ENCODE results near the gene FAM124B.
"Not testable (repeated sequence)": the region's sequence is repeated elsewhere in the genome, so short reads cannot be mapped to it uniquely, and the experiment has no call there.

Gene FAM124B

GRCh38 chr2:224413381-224413780 lies 11.5 kb upstream of the FAM124B start:
- DNase-seq (ENCODE audit: low read depth, low spot score) = no peak

DNA sequence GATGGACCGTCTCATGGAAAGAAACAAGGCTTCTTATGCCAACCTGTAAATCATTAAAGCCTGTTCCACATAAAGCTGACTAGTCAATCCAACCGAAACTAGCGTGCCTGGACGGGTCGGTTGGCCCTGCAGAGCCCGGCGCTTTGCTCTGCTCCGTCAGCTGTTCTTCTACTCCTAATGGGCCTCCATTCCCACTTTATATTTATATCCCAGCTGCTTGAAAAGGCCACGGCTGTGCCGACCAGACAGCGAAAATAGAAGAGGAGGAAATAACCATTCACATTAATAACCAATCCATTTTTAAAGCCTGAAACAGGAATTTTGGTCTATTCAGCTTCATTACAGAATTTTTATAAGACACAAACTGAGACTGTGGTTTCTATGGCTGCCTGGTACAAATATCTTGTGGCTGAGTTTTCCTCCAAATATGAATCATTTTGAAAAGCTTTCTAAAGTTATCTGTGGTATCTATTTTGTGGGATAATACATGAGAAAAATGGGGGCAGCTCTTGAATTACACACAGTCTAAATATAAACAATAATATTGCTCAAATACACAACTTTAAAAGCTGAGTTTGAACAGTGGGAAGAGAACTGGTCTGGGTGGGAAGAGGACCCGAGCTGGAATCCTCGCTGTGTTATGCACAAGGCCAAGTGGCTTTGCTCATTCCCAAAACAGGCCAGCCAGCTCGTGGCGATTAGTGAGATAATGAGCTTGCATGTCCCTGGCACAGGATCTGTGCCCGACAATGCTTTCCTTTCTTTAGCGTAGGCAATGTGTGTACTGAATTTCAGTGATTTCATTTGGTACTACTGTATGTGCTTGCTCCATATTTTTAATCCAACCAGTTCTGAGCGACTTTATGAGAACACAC lies 10.5 kb upstream of the FAM124B start:
- DNase-seq (ENCODE audit: low read depth, low spot score) = no peak

DNA sequence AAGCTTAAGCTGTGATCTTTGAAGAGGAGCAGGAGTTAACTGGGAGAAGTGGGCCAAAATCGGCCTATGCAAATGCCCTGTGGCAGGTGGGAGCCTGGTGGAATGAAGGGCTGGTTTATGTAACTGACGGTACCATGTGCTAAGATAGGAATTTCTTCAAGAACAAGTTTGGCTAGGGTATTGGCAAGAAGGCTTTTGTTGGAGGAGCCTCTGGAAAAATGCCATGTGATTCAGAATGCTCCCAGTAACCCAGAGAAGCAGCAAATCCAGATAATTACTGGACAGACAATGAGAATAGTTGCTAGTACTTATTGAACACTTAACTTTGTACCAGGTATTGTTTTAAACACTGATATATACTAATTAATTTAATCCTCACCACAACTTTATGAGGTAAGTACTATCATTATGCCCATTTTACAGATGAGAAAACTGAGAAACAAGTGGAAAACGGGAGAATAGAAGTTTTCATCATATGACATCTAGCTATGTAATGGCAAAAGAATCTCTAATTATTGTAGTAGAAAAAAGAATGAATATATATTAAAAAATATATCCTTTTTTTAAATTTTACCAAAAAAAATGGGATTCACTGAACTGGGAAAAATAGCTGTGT lies 9.1 kb upstream of the FAM124B start:
- no peak for DNase-seq (ENCODE audit: low read depth, low spot score)

GRCh38 chr2:224408676-224409075 lies 6.8 kb upstream of the FAM124B start:
- DNase-seq (ENCODE audit: low read depth, low spot score) = no peak

DNA sequence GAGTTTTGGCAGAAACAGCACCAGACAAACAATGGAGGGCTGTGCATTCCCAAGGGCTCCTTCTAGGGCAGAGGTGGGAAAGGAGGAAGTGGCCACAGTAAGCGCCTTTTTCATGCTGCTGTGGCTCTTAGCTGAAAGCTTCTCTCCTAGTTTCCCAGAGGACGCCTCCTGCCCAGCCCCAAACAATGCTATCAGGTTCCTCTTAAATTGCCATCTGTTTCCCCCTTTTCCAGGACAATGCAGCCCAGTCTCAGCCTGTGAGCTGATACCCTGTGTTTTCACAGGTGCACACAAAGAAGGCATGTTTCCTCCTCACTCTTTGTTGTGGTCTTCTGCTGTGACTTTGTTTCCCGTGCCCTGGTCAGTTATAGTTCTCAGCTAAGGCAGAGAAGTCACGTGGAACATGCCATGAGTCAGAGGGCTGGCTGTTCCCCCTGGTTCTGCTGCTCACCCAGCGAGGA lies 5.4 kb upstream of the FAM124B start:
- DNase-seq (ENCODE audit: low read depth, low spot score) = no peak

- DNase-seq (ENCODE audit: low read depth, low spot score) = no peak
Measured at GRCh38 chr2:224405841-224406370, 4.0 kb upstream of the FAM124B start.

DNA sequence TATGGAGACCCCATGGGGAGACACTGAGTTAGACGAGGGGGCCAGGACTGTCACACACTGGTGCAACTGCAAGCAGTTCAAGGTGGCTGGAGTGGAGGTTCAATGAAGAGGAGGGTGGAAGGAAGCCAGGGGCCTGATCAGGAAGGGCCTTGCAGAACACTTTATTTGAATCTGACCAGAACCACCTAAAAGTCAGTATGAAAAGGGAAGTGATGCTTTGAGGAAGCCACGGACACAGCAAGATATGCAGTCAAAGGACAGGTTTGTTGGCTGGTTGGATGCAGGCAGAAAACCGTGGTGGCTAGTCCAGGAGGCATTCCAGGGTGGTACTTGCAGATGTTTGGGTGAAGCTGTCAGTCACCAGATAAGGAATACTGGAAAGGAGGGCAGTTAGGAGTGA lies 3.5 kb upstream of the FAM124B start:
- DNase-seq (ENCODE audit: low read depth, low spot score) = no peak

- no peak for DNase-seq (ENCODE audit: low read depth, low spot score)
Measured at GRCh38 chr2:224404796-224405195, 2.9 kb upstream of the FAM124B start.

- DNase-seq (ENCODE audit: low read depth, low spot score) = no peak
Measured at GRCh38 chr2:224403657-224404056, 1.8 kb upstream of the FAM124B start.

DNA sequence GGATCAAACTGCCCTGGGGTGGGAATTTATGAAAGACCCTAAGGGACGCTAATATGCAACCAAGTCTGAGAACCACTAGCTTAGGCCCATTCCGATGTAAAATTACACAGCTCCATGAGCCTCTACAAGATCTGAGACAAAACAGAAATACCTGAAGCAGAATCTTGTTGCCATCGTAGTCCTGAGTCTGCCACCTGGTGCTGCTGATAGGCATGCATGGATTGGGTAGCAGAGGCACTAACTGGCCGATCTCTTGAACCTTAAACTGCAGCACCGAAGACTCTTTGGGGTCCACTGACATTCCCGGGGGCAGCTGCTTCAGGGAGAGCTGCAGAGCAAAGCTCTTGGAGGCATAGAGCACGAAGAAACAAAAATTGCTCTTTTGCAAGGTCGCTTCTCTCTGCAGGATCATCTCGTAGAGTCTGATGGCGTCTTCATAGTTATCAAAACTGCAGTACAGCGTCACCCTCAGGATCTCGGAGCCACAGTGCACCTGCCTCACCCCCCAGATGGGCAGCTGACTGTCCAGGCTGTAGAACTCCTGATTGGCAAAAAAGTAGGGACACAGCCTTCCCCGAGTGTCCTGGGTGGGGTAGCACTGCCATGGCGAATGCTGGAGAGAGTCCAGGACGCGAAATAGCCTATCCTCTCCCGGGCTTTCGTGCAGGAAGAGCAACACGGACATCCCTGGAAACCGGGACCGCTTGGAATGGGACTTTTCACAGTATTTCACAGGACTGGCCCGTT lies 848 bp downstream of the FAM124B start:
- DNase-seq (ENCODE audit: low read depth, low spot score) = no peak

DNA sequence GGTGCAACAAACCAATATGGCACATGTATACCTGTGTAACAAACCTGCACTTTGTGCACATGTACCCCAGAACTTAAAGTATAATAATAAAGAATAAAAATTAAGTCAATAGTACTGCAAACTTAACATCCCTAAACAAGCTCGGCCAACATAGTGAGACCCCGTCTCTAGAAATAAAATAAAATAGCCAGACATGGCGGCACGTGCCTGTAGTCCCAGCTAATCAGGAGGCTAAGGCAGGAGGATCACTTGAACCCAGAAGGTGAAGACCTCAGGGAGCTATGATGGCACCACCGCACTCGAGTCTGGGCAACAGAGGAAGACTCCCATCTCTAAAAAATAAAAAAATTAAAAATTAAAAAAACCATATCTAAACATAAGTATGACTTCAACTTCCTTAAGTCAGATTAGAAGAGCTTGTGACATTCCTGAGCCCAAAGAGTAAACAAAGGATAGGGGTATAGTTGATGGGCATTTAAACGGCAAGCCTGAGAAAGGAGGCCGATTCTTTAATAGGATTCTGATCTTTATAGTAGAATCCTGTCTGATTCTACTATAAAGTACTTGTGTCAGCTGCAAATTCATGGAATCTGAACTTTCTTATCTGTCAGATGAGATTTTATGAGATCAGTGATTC lies 1.6 kb downstream of the FAM124B start:
- DNase-seq (ENCODE audit: low read depth, low spot score) = no peak

GRCh38 chr2:224398289-224398688 lies 3.6 kb downstream of the FAM124B start:
- DNase-seq (ENCODE audit: low read depth, low spot score) = no peak

GRCh38 chr2:224397100-224397499 lies 4.8 kb downstream of the FAM124B start:
- not testable (repeated sequence) for DNase-seq (ENCODE audit: low read depth, low spot score)

DNA sequence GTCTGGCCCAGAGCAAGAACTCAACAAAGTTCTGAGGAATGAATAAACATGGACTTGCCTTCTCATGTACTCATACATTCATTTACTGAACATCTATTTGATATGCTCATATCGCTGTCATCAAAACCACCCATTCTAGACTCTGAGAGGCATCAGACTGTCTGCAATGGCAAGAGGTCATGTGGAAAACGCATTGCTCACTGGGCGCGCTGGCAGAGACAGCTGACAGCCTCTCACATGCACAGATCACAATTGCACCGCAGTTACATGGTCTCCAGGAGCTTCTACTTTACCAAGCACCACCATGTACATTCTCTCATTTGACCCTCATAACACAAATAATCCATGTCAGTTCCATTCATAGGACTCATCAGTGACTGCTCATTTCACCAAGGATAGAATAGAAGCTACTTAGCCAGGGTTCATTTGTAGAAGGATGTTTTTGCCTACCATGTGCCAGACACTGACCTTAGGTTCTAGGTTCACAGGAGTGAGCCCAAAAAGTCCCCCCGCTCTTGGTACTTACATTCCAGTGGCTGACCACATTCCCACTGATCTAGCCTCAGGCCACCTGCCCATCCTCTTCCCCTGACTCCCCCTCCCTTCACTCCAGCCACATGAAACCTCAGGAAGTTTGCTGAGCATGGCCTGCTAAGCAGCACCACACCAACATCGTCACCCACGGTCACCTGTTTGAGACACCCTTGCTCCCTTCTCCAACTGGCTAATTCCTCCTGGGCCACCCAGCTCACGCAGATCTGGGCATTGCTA lies 6.1 kb downstream of the FAM124B start:
- no peak for DNase-seq (ENCODE audit: low read depth, low spot score)

- no peak for DNase-seq (ENCODE audit: low read depth, low spot score)
Measured at GRCh38 chr2:224393157-224393872, 8.6 kb downstream of the FAM124B start.

- no peak for DNase-seq (ENCODE audit: low read depth, low spot score)
Measured at GRCh38 chr2:224392545-224392944, 9.4 kb downstream of the FAM124B start.

GRCh38 chr2:224389317-224389716 lies 12.6 kb downstream of the FAM124B start:
- DNase-seq (ENCODE audit: low read depth, low spot score) = no peak

GRCh38 chr2:224386876-224387275 lies 15.0 kb downstream of the FAM124B start:
- no peak for DNase-seq (ENCODE audit: low read depth, low spot score)

DNA sequence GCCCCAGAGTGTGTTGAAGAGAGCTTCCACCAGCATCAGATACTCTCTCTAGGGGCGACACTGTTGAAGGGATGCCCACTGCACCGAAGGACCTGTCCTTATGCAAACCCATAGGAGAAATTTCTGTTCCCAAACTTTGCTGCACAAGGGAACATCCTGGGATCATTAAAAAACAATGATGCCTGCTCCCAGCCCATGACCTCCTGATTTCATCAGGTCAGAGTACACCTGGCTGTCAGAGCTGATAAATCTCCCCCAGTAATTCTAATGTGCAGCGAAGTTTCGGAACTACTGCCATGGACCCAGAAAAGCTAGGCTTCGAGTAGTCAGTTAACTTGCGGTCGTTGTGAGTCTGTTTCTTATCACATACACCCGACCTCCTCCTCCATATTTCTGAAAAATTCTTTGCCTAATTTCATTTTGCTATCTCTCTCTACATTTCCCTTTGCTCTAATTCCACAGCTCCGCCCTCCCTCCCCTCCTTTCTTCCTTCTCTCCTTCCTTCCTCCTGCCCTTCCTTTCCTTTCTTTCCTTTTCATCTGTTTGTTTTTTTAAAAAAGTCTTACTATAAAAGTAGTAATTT lies 18.8 kb downstream of the FAM124B start:
- DNase-seq (ENCODE audit: low read depth, low spot score) = no peak

GRCh38 chr2:224382280-224382647 lies 19.6 kb downstream of the FAM124B start:
- DNase-seq (ENCODE audit: low read depth, low spot score) = not testable (repeated sequence)

Measured in smooth muscle cell of the brain vasculature (primary cell).